GM06990 (cell line): Measurements from ENCODE around the gene MAD1L1.

Experiments
- DNase-seq: peaks from one replicate; pipeline ENCODE4 v3.0.0-alpha.2; 2011; ENCODE audit not compliant: insufficient read length; ENCODE audit errors: extremely low read depth
- H3K27me3 ChIP-seq: replicated peaks from 2 replicates; pipeline ENCODE4 v1.6.0; 2011; ENCODE audit warnings: low read length; ENCODE audit not compliant: control insufficient read depth, insufficient read depth
- H3K36me3 ChIP-seq: 2 replicates; pipeline ENCODE4 v1.5.1; 2011; ENCODE audit warnings: low read length; ENCODE audit not compliant: control insufficient read depth, insufficient read depth
- H3K4me3 ChIP-seq: replicated peaks from 2 replicates; pipeline ENCODE4 v1.5.1; 2011; ENCODE audit warnings: low read depth, mild to moderate bottlenecking, control low read depth, low read length
- CTCF ChIP-seq: IDR thresholded peaks from 2 replicates; pipeline ENCODE4 v1.5.1; 2011; ENCODE audit warnings: low read length, control low read depth, mild to moderate bottlenecking, inconsistent platforms; ENCODE audit not compliant: insufficient read depth, poor library complexity, severe bottlenecking

The MAD1L1 gene

DNA sequence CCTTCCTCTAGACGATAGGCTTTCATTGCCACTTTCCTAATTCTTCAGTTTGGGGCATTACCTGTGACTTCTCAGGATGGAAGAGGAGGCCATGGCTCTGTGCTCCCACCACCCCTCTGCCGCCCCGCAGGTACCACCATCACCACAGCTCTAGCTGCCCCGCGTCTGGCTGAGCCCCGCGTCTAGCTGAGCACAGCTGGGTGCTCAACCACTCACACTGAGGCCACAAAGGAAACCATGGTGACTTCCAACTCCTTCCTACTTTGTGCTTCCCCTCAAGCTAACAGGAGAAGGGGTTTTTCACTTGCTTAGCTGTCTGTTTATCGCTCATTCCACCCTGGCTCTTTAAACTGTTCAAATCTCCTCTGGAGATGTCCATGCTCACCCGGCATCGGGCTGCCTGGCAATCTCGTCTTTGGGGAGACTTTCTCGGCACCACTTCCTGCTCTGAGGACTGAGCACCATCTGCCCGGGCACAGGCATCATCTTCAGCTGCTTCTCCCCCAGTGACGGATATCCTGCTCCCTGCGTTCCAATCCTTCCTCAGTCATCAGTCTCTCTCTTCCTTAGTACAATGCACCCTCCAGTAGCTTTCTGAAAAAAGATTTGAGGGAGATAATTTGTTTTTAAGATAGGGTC lies 59.4 kb downstream of the MAD1L1 start:
- H3K27me3 ChIP-seq: no peaks in the 10 kb centered on the region
- TF ChIP-seq CTCF: no peak
- DNase-seq: no peak
- H3K4me3 ChIP-seq: no peak overlapping the region
- H3K36me3 ChIP-seq: peaks cover 2% of the 10 kb centered on the region

DNA sequence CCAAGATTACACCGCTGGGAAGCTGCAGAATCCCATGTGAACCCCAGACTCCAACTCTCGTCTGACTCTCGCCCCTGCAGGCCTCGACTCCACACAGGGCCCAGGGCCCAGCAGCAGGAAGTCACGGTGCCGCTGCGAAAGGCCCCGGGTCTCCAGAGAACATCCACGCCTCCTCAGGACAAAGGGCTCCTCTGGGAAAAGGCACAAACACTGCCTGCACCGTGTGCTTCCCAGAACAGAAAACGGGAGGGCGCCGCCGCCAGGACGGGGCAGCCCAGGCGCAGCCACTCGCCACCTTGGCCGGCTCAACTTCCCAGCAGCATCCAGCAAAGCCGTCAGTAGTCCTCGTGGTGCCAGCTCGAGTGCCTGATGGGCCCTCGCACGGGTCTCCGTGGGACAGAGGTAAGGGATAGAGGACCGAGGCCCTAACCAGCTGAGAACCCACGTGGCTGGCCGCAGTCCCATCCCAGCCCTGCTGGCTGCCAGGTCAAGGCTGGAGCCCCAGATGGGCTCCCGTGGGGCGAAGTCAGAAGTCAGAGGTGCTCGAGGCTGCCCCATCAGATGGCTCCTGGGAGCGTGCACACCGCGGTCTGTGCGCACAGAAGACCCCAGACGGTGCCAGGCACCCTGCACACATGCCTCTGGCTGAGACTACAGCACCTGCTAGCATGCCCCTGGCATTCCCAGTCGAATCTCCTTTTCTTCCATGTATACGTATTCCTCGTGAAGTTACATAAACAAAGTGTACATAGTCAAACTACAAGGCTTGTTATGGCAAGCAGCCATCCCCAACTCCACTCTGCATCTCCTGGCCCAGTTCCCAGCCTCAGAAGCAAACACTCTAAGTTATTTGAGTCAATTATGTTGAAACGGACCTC lies 60.2 kb downstream of the MAD1L1 start:
- H3K27me3 ChIP-seq: no peaks in the 10 kb centered on the region
- H3K36me3 ChIP-seq: peaks cover 2% of the 10 kb centered on the region
- no peak for DNase-seq
- no peak overlapping the region for H3K4me3 ChIP-seq
- no peak for TF ChIP-seq CTCF

GRCh38 chr7:2171855-2172254 lies 60.9 kb downstream of the MAD1L1 start:
- H3K27me3 ChIP-seq: no peaks in the 10 kb centered on the region
- no peak overlapping the region for H3K4me3 ChIP-seq
- no peak for TF ChIP-seq CTCF
- no peak for DNase-seq
- peaks cover 3% of the 10 kb centered on the region for H3K36me3 ChIP-seq

DNA sequence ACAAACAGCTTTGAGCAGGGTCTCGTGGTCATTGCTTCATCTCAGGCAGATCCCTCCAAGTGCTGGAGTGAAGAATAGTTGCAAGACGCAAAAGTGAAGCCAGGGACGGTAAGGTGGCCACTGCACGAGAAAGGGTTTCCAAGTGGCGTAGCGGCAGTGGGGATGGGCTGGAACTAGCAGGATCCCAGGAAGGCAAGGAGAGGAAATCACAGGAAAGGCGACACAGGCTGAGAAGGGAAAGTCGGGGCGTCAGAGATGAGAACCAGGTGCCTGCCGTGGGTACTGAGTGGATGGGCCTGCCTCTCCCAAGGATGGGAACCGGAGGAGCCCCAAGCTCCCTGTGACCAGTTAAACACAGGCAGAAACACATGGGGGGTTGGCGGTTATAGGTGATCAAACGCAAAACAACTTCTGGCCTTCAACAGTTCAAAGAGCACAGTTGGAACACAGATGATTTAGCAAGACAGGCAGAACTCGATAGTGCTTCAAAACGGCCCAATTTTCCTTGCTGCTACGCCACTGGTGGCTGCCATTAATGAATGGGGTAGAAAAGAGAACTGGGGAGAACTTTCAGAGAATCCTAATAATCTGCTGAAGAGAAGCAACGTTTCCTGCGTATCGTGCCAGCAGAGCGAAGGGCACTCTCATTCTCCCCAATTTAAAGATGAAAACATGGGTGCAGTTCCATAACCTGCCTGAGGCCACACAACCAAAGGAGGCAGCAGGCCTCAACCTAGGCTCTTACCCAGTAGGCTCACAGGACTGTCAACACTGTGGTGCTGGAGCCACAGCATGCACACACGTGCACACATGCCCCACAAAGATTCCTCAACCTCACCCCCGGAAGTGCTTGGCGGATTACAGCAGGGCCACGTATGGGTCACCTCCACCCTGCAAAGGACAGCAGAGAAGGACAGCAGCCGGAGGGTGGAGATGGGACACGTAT lies 61.9 kb downstream of the MAD1L1 start:
- no peak for DNase-seq
- Histone ChIP-seq H3K27me3 (no peaks in the 10 kb centered on the region), H3K36me3 (peaks cover 3% of the 10 kb centered on the region), H3K4me3 (no peak overlapping the region)
- no peak for TF ChIP-seq CTCF

GRCh38 chr7:2169923-2170575 lies 62.7 kb downstream of the MAD1L1 start:
- Histone ChIP-seq H3K27me3 (no peaks in the 10 kb centered on the region), H3K36me3 (peaks cover 3% of the 10 kb centered on the region), H3K4me3 (no peak overlapping the region)
- no peak for DNase-seq
- no peak for TF ChIP-seq CTCF
